ENCODE data around the gene ZNF76.
"Not testable (repeated sequence)": the region's sequence is repeated elsewhere in the genome, so short reads cannot be mapped to it uniquely, and the experiment has no call there.

ZNF76 gene

DNA sequence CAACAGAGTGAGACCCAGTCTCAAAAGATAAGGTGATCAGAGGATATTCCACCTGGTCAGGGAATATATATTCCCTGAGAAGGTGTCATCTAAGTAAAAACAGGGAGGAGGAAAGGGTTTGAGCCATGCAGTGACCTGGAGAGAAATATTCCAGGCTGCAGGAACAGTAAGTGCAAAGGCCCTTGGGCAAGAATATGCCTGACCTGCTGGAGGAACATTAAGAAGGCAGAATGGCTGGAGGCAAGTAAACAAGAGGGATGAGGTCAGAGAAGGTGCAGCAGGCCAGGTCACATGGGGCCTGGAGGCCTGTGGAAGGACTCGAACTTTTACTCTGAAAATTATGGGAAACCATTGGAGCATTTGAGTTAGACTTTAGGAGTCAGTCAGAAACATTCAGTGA lies 44.8 kb downstream of the ZNF76 start:
- DNase-seq: no peak

DNA sequence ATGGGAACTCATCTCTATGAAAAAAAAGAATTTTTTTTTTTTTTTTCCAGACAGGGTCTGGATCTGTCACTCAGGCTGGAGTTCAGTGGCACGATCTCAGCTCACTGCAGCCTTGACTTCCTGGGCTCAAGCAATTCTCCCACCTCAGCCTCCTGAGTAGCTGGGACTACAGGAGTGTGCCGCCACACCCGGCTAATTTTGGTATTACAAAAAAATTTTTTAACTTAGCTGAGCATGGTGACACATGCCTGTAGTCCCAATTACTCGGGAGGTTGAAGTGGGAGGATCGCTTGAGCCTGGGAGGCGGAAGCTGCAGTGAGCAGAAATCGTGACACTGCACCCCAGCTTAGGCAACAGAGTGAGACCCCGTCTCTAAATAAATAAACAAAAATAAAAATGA lies 45.6 kb downstream of the ZNF76 start:
- DNase-seq: peak; percentile 36

DNA sequence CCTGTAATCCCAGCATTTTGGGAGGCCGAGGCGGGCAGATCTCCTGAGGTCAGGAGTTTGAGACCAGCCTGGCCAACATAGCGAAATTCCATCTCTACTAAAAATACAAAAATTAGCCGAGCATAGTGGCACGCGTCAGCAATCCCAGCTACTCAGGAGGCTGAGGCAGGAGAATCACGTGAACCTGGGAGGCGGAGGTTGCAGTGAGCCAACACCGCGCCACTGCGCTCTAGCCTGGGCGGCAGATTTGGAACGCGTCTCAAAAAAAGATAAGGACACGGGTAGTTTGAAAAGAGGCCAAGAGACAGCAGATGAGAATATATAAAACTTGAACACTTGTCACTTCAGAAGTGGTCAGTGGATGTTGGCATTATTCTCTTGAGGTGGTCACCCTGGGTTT lies 47.6 kb downstream of the ZNF76 start:
- DNase-seq: not testable (repeated sequence)

DNA sequence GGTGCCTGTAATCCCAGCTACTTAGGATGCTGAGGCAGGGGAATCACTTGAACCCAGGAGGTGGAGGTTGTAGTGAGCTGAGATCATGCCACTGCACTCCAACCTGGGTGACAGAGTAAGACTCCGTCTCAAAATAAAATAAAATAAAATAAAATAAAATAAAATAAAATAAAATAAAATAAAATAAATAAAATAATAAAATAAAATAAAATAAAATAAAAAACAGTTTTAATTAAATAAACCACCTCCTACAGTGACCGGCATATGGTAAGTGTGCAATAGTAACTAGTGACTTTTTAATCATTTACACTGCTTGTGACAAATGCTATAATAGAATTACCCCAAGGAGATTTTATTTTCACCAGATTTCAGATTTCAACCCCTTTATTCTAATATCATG lies 49.0 kb downstream of the ZNF76 start:
- not testable (repeated sequence) for DNase-seq

DNA sequence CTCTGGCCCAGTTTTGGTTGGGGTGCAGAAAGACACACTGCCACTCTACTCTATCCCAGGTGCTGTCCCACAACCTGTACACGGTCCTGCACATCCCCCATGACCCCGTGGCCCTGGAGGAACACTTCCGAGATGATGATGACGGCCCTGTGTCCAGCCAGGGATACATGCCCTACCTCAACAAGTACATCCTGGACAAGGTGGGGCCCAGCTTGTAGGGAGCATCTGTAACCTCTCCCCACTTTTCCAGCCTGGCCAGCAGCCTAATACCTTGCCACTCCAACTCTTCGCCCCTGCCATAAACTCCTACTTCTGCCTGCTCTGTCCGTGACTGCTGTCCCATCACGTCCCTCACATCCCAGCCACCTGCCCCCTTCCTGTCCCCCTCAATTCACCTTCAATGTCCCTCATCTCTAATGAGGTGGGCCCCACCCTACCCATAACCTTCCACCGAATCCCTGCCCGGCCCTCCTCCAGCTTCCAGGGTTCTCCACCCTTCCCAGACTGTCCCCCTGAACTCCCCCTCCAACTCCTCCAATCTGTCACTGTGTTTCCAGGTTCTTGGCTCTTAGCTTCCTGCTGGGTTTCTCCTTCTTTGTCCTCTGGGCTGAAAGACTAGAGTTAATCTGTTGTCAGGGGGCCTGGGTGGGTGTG lies 50.2 kb downstream of the ZNF76 start:
- no peak for DNase-seq

DNA sequence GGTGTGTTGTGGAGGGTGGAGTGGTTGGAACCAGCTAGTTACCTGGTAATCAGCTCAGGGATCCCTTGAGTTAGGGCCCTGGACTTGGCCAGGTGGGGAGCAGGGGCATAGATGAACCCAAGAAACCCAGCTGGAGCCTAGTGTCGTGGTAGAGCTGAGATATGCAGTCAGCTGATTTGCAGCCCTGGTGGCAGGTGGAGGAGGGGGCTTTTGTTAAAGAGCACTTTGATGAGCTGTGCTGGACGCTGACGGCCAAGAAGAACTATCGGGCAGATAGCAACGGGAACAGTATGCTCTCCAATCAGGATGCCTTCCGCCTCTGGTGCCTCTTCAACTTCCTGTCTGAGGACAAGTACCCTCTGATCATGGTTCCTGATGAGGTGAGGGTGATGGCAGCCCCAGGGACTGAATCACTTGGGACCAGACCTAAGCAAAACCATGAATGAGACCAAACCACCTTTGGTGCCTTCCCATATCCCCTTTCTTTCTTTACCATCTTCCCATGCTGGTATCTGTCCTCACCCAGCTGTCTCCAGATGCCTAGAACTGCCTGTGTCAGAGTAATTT lies 50.8 kb downstream of the ZNF76 start:
- DNase-seq: no peak

DNA sequence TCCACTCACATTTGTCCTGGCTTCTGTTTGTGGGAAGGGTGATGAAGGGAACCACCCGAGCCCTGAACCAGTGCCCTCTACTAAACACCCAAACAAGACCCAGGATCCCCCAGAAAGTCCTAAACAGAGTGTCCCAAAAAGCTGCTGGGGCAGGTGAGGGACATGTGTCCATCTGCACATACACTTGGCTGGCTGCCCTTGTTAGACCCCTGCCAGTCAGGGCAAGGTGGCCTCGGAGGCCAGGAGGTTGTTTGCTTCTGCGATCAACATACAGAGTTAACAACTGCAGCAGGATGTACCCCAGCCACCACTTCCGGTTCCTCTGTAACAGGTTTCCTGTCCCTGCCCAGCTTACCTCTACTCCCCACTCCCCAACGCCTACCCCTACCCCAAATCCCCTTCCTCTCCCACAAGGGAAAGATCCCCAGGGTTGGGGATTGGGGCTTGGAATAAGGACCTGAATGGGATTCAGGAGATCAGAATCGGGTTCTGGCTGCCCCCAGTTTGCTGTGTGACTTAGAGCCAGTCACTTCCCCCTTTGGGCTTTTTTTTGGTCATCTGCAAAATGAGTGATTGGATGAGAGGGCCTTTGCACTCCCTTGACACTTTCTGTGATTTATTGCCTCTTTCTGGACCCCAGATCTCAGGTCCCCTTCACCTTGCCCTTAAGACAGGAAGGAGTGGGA lies 52.0 kb downstream of the ZNF76 start:
- peak; percentile 53 for DNase-seq

DNA sequence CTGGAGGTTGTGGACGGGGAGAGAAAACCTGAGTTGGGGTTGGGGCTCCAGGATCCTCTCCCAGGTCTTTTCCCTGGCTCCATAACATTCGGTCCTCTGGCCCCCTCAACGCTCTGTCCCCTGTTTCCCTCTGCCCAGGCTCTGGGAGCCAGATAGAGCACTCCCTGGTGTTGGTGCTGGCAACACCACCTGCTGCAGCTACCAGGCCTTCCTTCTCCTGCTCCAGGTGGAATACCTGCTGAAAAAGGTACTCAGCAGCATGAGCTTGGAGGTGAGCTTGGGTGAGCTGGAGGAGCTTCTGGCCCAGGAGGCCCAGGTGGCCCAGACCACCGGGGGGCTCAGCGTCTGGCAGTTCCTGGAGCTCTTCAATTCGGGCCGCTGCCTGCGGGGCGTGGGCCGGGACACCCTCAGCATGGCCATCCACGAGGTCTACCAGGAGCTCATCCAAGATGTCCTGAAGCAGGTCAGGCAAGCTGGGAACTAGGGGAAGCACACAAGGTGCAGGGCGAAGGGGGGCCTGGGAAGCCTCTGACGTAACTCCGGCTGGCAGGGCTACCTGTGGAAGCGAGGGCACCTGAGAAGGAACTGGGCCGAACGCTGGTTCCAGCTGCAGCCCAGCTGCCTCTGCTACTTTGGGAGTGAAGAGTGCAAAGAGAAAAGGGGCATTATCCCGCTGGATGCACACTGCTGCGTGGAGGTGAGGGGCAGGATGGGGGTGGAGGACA lies 52.7 kb downstream of the ZNF76 start:
- no peak for DNase-seq

DNA sequence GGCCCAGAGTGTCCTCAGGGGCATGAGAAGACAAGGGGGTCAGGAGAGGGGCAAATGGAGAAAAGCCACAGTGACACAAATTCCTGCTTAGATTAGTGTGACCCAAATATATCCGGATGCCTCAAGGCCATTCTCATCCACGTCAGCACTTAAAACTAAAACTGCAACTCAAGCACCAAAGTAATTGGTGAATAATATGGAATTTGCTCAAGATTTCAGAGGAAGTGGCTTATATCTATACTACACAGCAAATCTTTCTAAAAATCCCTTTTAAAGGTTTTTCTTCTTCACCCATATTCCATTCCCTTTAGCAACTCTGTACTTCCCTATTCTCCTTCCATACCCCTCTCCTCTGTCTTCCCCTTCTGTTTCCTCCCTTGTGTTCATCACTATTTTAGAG lies 53.3 kb downstream of the ZNF76 start:
- DNase-seq: no peak

DNA sequence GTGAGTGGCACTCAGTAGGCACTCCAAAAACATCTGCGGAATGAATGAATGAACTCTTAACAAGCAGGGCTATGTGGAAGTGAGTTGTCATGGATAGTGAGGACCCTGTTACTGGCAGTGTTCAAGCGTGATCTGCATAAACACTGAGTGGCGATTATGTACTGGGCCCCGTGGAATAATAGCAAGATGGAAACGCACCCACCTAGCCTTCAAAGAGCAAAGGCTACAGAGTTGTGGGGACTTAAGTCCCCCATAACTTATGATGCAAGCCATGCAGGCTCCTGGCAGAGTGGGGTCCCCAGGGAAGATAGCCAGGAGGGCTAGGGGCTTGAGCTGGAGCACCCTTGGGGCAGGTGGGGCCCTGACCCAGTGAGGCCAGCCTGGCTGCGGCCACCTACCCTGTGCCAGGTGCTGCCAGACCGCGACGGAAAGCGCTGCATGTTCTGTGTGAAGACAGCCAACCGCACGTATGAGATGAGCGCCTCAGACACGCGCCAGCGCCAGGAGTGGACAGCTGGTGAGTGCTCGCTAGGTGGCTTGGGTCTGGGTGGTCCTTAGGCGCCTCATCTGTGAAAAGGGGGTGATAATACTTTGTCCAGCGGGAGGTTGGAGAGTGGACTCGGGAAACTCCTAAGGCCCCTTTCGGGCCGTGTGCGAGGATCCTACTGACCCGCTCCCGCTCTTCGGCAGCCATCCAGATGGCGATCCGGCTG lies 58.1 kb downstream of the ZNF76 start:
- no peak for DNase-seq

DNA sequence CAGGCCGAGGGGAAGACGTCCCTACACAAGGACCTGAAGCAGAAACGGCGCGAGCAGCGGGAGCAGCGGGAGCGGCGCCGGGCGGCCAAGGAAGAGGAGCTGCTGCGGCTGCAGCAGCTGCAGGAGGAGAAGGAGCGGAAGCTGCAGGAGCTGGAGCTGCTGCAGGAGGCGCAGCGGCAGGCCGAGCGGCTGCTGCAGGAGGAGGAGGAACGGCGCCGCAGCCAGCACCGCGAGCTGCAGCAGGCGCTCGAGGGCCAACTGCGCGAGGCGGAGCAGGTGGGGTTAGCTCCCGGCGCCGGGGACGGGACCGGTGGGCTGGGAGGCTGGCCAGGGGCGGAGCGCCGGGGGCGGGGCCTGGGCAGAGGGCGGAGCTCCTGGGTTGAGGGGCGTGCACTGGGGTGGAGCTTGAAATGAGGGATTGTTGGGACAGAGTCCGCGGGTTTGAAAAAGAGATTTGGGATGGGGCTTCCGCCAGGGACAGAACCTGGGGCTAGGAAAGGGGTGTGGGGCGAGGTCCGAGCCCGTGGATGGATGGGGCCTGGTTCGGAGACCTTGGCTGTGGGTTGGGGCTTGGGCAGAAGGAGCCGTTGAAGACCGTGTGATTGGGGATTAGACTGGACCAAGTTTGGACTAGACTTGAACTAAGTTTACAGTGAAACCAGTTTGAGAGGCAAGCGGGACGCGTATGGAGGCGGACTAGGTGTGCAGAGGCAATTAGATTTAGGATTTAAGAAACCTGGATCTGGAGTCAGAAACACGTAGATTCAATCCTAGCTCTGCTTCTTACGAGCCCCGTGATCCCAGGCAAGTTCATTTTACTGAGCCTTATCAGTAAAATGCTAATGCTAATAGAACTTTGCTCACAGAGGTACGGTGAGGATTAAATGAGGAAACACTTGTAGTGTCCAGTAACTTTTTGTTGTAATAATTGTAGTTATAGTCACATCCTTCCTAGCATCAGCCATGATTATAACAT lies 58.9 kb downstream of the ZNF76 start:
- no peak for DNase-seq

DNA sequence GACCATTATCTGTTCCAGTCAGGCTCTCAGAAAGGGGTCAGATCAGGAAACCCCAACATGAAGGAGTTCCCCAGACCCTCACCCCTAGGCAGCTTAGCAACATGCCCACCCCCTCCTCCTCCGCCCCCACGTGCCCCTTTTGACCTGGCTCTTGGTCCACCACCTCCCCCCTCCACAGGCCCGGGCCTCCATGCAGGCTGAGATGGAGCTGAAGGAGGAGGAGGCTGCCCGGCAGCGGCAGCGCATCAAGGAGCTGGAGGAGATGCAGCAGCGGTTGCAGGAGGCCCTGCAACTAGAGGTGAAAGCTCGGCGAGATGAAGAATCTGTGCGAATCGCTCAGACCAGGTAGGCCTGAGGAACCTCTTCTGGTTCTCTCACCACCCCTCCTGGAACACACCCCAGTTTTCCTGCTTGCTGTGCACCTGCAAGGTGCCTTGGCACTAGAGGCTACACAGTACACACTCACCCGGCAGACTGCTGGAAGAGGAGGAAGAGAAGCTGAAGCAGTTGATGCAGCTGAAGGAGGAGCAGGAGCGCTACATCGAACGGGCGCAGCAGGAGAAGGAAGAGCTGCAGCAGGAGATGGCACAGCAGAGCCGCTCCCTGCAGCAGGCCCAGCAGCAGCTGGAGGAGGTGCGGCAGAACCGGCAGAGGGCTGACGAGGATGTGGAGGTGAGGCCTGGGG lies 60.0 kb downstream of the ZNF76 start:
- no peak for DNase-seq

DNA sequence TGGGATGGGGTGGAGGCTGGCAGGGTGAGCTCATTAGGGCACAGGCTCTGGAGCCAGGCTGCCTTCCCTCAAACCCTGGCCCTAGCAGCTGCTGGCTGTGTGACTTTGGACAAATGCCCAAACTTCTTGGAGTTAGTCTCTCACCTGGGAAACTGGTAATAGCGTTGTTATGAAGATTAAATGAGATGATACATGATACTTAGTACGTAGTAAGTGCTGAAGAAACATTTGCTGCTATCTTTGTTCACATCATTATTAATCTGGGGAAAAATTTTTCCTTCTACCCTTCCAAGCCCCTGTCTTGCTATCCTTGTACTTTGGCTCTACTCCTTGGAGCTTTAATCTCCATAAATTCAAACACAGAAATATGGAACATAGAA lies 60.5 kb downstream of the ZNF76 start:
- DNase-seq: no peak

DNA sequence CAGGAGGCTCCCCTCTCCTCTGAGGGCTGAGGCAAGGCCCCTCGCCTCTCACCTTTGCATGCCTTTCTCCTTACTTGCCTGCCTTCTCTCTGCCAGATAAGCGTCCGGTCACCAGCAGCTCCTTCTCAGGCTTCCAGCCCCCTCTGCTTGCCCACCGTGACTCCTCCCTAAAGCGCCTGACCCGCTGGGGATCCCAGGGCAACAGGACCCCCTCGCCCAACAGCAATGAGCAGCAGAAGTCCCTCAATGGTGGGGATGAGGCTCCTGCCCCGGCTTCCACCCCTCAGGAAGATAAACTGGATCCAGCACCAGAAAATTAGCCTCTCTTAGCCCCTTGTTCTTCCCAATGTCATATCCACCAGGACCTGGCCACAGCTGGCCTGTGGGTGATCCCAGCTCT lies 61.6 kb downstream of the ZNF76 start:
- no peak for DNase-seq

DNA sequence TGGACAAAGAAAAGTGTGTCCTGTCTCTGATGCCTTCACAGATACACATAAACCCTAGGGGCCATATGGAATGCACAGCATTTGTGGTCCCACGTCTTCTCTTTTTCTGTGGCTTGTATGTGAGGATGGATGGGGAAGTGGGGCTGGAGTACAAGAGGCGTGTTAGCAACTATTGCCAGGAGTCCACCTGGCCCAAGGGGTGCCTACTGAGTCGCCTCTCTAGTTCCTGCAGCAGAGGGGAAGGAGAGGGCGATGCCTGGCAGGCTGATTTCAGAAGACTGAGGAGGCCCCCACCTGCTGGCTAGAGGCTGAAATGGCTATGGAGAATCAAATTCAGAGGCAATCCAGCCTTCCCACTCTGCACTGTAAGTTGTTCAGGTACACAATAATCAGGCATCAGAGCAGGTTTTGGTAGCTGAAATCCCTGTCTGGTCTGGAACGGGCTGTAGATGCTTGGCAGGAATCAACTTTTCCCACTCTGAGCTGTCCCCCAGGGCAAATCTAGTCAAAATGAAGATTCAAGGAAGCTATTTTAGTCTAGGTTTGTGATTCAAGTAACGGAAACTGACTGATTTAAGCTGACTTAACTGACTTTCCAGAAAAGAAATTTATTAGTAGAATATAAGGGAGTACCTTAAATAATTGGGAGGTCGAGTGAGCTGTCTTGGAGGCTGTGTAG lies 68.0 kb downstream of the ZNF76 start:
- DNase-seq: peak; percentile 77

DNA sequence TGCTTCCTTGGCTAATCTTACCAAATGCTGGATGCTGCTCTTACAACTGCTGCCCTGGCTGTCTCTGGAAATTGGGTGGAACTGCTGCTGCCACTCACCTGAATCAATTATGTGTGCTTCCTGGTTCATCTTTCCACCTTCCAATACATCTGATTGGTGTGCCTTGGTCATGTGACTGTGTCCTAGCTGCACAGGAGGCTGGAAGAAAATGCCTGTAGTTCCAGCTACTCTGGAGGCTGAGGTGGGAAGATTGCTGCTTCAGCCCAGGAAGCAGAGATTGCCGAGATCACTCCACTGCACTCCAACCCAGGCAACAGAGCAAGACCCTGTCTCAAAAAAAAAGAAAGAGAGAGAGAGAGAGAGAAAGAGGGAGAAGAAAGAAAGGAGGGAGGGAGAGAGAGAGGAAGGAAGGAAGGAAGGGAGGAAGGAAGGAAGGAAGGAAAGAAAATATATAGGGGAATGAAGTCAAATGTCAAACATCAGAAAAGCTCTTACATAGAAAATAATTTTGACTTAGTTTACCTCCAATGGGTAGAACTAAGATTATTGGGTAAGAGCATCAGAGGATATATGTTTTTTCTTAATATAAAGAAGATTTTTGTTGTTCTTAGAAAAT lies 68.7 kb downstream of the ZNF76 start:
- no peak for DNase-seq

DNA sequence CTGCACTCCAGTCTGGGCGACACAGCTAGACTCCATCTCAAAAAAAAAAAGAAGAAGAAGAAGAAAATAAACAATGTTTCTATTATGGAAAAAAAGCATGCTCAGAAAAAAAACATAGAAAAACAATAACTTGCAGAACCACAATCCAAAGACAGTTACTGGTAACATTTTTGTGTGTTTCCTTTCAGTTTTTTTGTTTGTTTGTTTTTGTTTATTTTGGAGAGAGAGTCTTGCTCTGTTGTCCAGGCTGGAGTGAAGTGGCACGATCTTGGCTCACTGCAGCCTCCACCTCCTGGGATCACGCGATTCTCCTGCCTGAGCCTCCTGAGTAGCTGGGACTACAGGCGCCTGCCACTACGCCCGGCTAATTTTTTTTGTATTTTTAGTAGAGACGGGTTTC lies 69.4 kb downstream of the ZNF76 start:
- DNase-seq: not testable (repeated sequence)

DNA sequence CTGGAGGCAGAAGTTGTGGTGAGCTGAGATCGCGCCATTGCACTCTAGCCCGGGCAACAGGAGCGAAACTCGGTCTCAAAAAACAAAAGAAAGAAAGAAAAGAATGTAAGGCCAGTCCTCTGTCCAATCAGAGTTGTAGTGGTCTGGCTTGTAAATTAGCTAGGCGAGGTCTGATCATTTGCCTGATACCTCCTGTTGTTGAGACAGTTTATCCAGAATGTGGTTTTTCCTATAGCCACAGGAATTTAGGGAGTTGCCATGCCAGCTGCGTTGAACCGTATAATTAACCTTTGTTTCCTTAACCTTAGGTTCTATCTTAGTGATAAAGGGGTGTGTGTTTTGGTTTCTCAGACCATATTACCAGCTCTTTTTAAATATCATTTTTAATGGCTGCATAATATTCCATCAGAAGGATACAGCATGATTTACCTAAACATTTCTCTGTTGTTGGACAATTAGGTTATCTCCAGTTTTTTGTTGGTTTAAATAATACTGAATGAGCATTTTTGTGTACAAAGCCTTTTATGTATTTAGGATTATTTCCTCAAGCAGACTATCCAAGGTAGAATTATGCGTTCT lies 71.1 kb downstream of the ZNF76 start:
- DNase-seq: no peak

DNA sequence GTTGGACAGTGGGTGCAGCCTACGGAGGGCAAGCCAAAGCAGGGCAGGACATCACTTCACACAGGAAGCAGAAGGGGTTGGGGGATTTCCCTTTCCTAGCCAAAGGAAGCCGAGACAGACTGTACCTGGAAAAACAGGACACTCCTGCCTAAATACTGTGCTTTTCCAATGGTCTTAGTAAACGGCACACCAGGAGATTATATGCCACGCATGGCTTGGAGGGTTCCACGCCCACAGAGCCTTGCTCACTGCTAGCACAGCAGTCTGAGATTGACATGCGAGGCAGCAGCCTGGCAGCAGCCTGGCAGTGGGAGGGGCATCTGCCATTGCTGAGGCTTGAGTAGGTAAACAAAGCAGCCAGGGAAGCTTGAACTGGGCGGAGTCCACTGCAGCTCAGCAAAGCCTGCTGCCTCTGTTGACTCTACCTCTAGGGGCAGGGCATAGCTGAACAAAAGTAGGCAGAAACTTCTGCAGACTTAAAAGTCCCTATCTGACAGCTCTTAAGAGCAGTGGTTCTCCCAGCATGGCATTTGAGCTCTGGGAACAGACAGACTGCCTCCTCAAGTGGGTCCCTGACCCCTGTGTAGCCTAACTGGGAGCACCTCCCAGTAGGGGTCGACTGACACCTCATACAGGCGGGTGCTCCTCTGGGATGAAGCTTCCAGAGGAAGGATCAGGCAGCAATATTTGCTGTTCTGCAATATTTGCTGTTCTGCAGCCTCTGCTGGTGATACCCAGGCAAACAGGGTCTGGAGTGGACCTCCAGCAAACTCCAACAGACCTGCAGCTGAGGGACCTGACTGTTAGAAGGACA lies 72.7 kb downstream of the ZNF76 start:
- DNase-seq: peak; percentile 72

Measured in activated naive CD4-positive, alpha-beta T cell treated with Interleukin-2 at 50 U/mL for 16 hours (primary cell).